Mucosa of rectum (tissue), 2 donors: ENCODE measurements around the gene RPL10.
A peak's percentile ranks its signal among the peaks of the same experiment; 100 is the strongest.
"Not testable (repeated sequence)": the region's sequence is repeated elsewhere in the genome, so short reads cannot be mapped to it uniquely, and the experiment has no call there.

Experiments
- H3K27ac ChIP-seq, 2 donors: one replicate each; pipeline ENCODE4 v1.7.0; 2013; ENCODE audit warnings: inconsistent platforms in 2 of 2, low read depth in 2 of 2, low read length in 2 of 2
- H3K27me3 ChIP-seq, 2 donors: one replicate each; pipeline ENCODE4 v1.7.0; 2013; ENCODE audit warnings: low read length in 2 of 2; ENCODE audit not compliant: control insufficient read depth in 2 of 2, insufficient read depth in 2 of 2
- H3K36me3 ChIP-seq, 2 donors: one replicate each; pipeline ENCODE4 v1.7.0; 2013; ENCODE audit warnings: low read length in 2 of 2; ENCODE audit not compliant: control insufficient read depth in 2 of 2, insufficient read depth in 2 of 2
- H3K4me1 ChIP-seq, 2 donors: one replicate each; pipeline ENCODE4 v1.7.0; 2013; ENCODE audit warnings: low read length in 2 of 2, mild to moderate bottlenecking in 1 of 2; ENCODE audit not compliant: control insufficient read depth in 2 of 2, insufficient read depth in 2 of 2
- H3K4me3 ChIP-seq, 2 donors: one replicate each; pipeline ENCODE4 v1.7.0; 2013; ENCODE audit warnings: low read length in 2 of 2
- H3K9ac ChIP-seq, 2 donors: one replicate each; pipeline ENCODE4 v1.7.0; 2013; ENCODE audit warnings: low read length in 2 of 2, low read depth in 1 of 2, mild to moderate bottlenecking in 1 of 2
- H3K9me3 ChIP-seq, 2 donors: one replicate each; pipeline ENCODE4 v1.7.0; 2013; ENCODE audit warnings: low read length in 2 of 2; ENCODE audit not compliant: control insufficient read depth in 2 of 2
- donor health status: healthy.
- donor health status: Normal muscosa, but diverticular disease.

RPL10 gene

DNA sequence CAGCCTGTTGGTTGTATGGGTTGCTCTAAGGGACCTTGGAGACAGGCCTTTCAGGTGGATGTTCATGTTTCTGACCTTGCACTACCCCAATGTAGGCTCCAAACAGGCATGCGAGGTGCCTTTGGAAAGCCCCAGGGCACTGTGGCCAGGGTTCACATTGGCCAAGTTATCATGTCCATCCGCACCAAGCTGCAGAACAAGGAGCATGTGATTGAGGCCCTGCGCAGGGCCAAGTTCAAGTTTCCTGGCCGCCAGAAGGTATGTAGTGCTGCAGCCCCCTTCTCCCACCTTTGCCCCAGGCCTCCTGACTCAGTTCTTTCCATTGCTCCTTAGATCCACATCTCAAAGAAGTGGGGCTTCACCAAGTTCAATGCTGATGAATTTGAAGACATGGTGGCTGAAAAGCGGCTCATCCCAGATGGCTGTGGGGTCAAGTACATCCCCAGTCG lies 2.2 kb downstream of the RPL10 start:
- Histone ChIP-seq H3K27ac (peak overlapping the region in 1 of 2 donors; percentile 99), H3K4me1 (peaks cover 9 to 12% of the 10 kb centered on the region in 2 donors), H3K36me3 (peaks cover 19 to 24% of the 10 kb centered on the region in 2 donors)
- H3K27me3 ChIP-seq, H3K9ac ChIP-seq, H3K4me3 ChIP-seq, H3K9me3 ChIP-seq: not testable (repeated sequence)

DNA sequence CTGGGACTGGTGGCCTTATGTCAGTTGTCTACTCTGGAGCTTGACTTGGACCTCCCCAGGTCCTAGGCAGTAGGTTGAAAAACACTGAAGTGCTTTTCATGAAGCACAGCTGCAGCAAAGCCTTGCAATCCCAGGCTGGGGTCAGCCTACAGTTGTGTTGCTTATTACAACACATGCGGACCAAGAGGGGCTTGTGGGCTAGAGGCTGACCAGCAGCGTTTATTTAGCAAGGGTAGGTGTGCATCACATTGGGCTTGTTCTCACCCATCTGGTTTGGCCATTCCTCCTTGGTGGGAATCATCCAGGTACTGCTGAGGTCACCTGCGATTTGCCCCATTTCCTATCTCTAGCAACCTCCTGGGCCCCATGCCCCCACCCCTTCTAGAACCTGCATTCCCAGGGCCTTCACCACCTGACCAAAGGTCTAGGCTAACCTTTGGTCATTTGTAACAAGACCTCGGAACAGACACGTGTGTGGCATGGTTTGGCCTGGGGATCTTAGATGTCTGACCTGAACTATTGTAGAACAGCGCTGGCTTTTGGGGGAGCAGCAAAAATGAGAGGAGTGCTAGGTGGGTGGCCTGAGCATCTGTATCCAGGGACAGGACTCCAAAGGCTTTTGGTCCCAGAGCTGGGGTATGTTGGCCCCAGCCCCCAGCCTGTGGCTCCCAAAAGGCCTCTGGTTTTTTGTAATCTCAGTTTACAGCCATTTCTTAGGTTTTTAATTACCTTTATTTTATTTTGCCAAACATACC lies 3.0 kb downstream of the RPL10 start:
- Histone ChIP-seq H3K9me3 (no peaks in the 10 kb centered on the region), H3K27me3 (no peaks in the 10 kb centered on the region), H3K4me3 (no peak overlapping the region), H3K4me1 (peaks cover 9 to 12% of the 10 kb centered on the region in 2 donors), H3K9ac (no peak overlapping the region), H3K27ac (no peak overlapping the region), H3K36me3 (peaks cover 19 to 24% of the 10 kb centered on the region in 2 donors)

DNA sequence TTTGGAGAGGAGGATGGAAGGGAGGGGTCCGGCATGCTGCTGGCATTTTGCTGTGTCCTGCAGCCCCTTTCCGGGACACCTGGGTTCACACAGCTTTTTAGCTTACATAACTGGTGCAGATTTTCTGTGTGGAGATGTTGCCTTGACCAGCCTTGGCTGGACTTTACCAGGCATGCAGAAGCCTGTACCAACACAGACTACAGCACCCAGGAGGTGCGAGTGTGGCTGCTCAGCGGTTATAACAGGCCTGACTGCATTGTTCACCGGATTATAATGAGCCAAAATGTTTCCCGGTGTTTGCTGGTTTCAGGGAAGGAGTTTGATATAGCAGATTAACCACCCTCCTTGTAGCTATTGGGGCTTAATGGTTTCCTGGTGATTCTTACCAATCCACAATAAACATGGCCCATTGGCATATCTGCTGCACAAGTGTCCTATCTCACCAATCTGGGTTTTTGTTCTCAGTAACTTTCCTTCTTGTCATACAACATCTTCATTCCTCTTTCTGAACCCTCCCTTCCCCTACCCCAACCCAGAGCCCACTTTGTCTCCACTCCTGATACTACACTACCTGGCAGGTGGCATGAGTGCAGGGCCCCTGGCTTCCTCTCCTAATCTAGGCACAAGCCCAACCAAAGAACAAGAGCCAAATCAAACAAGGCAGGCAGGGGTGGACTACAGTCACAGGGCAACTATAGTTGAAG lies 3.9 kb downstream of the RPL10 start:
- H3K4me3 ChIP-seq: no peak overlapping the region
- peaks cover 6 to 12% of the 10 kb centered on the region in 2 donors for H3K4me1 ChIP-seq
- no peaks in the 10 kb centered on the region for H3K27me3 ChIP-seq
- no peaks in the 10 kb centered on the region for H3K9me3 ChIP-seq
- H3K27ac ChIP-seq: no peak overlapping the region
- H3K36me3 ChIP-seq: peaks cover 19 to 24% of the 10 kb centered on the region in 2 donors
- no peak overlapping the region for H3K9ac ChIP-seq

DNA sequence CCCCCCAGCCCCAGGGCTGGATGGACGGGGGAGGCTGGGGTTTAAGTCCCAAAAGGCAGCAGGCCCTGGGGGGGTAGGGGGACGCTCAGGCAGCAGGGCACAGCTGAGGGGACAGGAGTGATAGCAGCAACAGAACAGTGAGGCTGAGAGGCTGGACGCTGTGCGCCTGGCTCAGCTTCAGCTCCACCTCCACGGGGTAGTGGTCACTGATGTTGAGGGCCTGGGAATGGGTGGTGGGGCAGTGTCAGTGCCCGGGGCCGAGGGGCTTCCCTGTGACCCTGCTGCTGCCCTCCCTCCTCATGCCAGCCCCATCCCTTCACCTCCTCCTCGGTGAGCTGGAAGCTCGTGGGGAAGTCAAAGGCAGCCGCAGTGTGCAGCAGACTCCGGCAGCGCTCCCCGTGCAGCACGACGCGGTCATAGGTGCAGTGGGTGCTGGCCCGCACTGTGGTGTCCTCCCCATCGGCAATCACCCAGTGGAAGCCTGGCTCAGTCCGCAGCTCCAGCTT lies 4.5 kb downstream of the RPL10 start:
- Histone ChIP-seq H3K4me1 (peaks cover 5 to 12% of the 10 kb centered on the region in 2 donors), H3K27me3 (no peaks in the 10 kb centered on the region), H3K27ac (no peak overlapping the region), H3K36me3 (peaks cover 19 to 24% of the 10 kb centered on the region in 2 donors), H3K9me3 (no peaks in the 10 kb centered on the region), H3K4me3 (no peak overlapping the region), H3K9ac (no peak overlapping the region)

DNA sequence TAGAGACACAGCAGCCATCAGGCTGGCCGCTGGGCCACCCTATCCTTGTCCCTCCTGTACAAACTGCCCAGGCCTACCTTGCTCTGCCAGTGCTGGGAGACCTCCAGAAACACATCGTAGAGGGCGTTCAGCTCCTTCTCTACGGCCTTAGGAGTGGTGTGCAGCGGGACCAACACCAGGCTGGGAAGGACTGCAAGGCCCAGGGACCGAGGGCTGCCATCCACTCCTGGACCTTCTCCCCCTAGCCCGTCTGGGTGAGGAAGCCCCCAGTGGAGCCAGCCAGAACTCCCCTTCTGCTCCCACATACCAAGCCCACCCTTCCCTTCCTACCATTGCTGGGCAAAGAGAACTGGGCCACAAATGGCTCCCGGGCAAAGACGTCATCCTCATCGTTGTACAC lies 5.0 kb downstream of the RPL10 start:
- Histone ChIP-seq H3K36me3 (peaks cover 19 to 24% of the 10 kb centered on the region in 2 donors), H3K4me3 (no peak overlapping the region), H3K4me1 (peaks cover 6 to 12% of the 10 kb centered on the region in 2 donors), H3K9ac (no peak overlapping the region), H3K9me3 (no peaks in the 10 kb centered on the region), H3K27ac (no peak overlapping the region), H3K27me3 (no peaks in the 10 kb centered on the region)

DNA sequence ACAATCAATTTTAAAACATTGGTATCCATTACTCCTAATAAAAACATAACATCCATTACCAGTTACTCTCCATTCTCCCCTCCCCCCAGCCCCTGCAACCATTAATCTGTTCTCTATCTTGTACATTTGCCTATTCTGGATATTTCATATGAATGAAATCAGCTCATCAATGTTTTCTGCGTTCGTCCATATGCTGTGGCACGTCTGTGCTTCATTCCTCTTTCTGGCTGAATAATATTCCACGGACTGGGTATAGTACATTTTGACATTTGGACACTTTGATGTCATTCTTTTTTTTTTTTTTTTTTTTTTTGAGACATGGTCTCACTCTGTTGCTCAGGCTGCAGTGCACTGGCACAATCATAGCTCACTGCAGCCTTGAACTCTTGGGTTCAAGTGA lies 5.7 kb downstream of the RPL10 start:
- Histone ChIP-seq H3K9me3 (no peaks in the 10 kb centered on the region), H3K27me3 (no peaks in the 10 kb centered on the region), H3K4me1 (peaks cover 7 to 14% of the 10 kb centered on the region in 2 donors), H3K9ac (no peak overlapping the region), H3K4me3 (no peak overlapping the region), H3K27ac (no peak overlapping the region), H3K36me3 (peaks cover 19 to 24% of the 10 kb centered on the region in 2 donors)

DNA sequence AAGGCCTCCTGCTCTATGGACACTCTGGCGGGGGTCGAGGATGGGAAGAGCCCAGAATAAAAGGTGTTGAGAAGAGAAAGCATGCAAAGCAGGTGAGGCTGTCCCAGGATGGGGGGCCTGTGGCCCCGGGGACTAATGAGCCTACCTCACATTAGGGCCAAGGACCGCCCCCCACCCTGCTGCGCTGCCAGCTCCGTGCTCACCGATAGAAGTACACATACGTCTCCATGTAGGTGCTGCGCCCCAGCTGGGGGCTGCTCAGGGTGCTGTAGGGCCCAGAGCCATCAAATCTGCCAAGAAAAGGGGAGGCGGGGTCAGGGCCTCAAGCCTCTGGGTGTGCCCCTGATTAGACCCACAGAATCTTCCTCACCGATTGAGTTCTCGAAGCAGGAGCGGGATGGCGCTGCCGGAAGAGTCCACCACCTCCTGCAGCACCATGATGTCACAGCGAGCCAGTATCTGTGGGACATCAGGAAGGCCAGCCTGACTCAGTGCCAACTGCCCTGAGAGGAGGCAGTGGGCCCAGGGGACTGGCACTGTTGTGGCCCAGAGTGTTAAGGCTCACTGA lies 6.5 kb downstream of the RPL10 start:
- peaks cover 11 to 17% of the 10 kb centered on the region in 2 donors for H3K36me3 ChIP-seq
- H3K4me3 ChIP-seq: no peak overlapping the region
- peaks cover 9 to 11% of the 10 kb centered on the region in 2 donors for H3K4me1 ChIP-seq
- H3K9me3 ChIP-seq: no peaks in the 10 kb centered on the region
- no peaks in the 10 kb centered on the region for H3K27me3 ChIP-seq
- no peak overlapping the region for H3K27ac ChIP-seq
- no peak overlapping the region for H3K9ac ChIP-seq

DNA sequence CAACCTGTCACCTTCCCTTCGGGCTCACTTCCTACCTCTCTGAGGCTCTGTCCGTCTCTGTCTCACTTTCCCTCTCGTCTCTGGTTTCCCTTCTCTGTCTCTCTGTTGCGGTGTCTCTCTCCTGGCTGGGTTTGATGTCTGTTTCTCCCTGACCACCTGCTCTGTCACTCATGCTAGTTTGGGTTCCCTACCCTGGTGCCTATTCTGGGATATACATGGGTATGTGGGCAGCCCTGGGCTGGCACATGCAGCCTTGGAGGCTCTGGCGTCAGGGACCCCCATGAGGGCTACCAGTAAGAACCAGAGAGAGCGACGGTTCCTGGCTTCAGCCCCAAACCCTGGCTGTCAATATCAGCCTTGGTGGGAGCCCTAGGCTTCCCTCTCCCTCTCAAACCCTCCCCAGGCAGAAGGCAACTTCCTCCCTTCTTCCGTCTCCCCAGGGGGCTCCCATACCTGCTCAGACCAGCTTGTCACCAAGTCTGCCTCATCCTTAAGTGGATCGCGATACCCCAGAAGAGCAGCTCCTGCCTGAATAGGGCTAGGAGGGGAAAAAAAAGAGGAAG lies 10.6 kb downstream of the RPL10 start:
- H3K27me3 ChIP-seq: peaks cover 0 to 3% of the 10 kb centered on the region in 2 donors
- H3K4me3 ChIP-seq: peak overlapping the region; percentile 62 to 67
- no peaks in the 10 kb centered on the region for H3K36me3 ChIP-seq
- H3K9ac ChIP-seq: peak overlapping the region; percentile 38 to 68
- H3K9me3 ChIP-seq: no peaks in the 10 kb centered on the region
- peaks cover 13 to 20% of the 10 kb centered on the region in 2 donors for H3K4me1 ChIP-seq
- H3K27ac ChIP-seq: peak overlapping the region; percentile 81 to 86

DNA sequence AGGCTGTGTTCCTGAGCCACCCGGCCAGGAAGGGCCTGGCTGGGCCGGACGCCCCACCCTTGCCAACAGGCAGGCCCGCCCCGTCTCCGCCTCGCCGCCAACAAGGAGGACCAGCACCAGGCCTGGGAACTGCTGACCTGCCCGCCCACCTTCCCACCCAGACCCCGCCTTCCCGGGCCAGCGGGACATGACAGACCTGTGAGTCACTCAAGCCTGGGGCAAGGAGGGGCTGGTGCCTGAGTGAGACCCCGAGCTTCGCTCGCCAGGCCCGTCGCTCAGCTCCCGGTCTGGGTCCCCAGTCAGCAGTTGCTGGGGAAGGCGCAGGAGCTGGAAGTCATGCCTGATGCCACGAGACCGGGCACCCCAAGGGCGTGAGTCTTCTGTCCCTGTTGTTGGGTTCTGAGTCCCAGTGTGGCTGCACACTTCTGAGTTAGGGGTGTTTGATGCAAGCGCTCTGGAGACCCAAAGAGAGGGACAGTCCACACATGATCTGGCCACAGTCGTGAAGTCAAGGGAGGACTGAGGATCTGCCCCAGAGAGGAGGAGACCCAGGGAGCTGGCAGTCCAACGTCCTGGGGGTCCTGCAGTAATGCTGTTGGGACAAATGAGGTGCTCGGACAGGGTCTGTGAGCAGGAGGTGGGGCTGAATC lies 11.2 kb downstream of the RPL10 start, which contains the start of gene DNASE1L1:
Gene DNASE1L1, minus strand, starts transcription at position 33 of the 650 bp plus-strand sequence. CDS start 3,686 bp downstream, outside the sequence.
- peaks cover 0 to 3% of the 10 kb centered on the region in 2 donors for H3K27me3 ChIP-seq
- H3K27ac ChIP-seq: peak within 1 kb of the TSS; percentile 81 to 86
- H3K9ac ChIP-seq: peak within 1 kb of the TSS; percentile 61 to 68
- peaks cover 13 to 20% of the 10 kb centered on the region in 2 donors for H3K4me1 ChIP-seq
- H3K4me3 ChIP-seq: peak within 1 kb of the TSS; percentile 62 to 67
- no peaks in the 10 kb centered on the region for H3K9me3 ChIP-seq
- H3K36me3 ChIP-seq: no peaks in the 10 kb centered on the region
